Skeletal muscle cell (primary cell): ENCODE results near the gene IL31RA.

Experiments used
- DNase-seq: peaks from one replicate; pipeline ENCODE4 v3.0.0-alpha.2; 2010; ENCODE audit warnings: low read depth
- H3K4me3 ChIP-seq: 2 replicates; pipeline ENCODE4 v1.5.1; 2011; ENCODE audit warnings: low read depth, mild to moderate bottlenecking, control low read depth, low read length, moderate library complexity

The IL31RA gene

GRCh38 chr5:55897206-55897894, 46.2 kb downstream of the IL31RA start:
- no peak overlapping the region for H3K4me3 ChIP-seq
- DNase-seq: no peak

- H3K4me3 ChIP-seq: no peak overlapping the region
- peak; percentile 84 for DNase-seq
Measured at GRCh38 chr5:55897905-55898304, 46.7 kb downstream of the IL31RA start.

GRCh38 chr5:55899344-55899743, 48.2 kb downstream of the IL31RA start:
- H3K4me3 ChIP-seq: no peak overlapping the region
- peak; percentile 27 for DNase-seq

- no peak for DNase-seq
- no peak overlapping the region for H3K4me3 ChIP-seq
Measured at GRCh38 chr5:55900068-55900467, 48.9 kb downstream of the IL31RA start.

- H3K4me3 ChIP-seq: no peak overlapping the region
Measured at GRCh38 chr5:55900776-55901175, 49.6 kb downstream of the IL31RA start.

GRCh38 chr5:55902696-55903095, 51.5 kb downstream of the IL31RA start:
- DNase-seq: no peak
- H3K4me3 ChIP-seq: no peak overlapping the region

More at GRCh38 chr5:55900776-55901175, 49.6 kb downstream of the IL31RA start:
- DNase-seq: no peak

- no peak overlapping the region for H3K4me3 ChIP-seq
- no peak for DNase-seq
Measured at GRCh38 chr5:55903121-55903701, 52.1 kb downstream of the IL31RA start.

- no peak overlapping the region for H3K4me3 ChIP-seq
- DNase-seq: no peak
Measured at GRCh38 chr5:55904152-55904551, 53.0 kb downstream of the IL31RA start.

- no peak overlapping the region for H3K4me3 ChIP-seq
- no peak for DNase-seq
Measured at GRCh38 chr5:55905251-55905650, 54.1 kb downstream of the IL31RA start.

GRCh38 chr5:55907927-55908326, 56.8 kb downstream of the IL31RA start:
- no peak for DNase-seq
- no peak overlapping the region for H3K4me3 ChIP-seq

GRCh38 chr5:55908804-55909203, 57.6 kb downstream of the IL31RA start:
- no peak for DNase-seq
- no peak overlapping the region for H3K4me3 ChIP-seq

GRCh38 chr5:55911784-55912653, 60.9 kb downstream of the IL31RA start:
- no peak for DNase-seq

GRCh38 chr5:55913466-55914413, 62.6 kb downstream of the IL31RA start:
- no peak for DNase-seq
- H3K4me3 ChIP-seq: no peak overlapping the region

More at GRCh38 chr5:55911784-55912653, 60.9 kb downstream of the IL31RA start:
- no peak overlapping the region for H3K4me3 ChIP-seq

GRCh38 chr5:55914971-55915370, 63.8 kb downstream of the IL31RA start:
- H3K4me3 ChIP-seq: no peak overlapping the region
- no peak for DNase-seq

GRCh38 chr5:55915783-55916182, 64.6 kb downstream of the IL31RA start:
- H3K4me3 ChIP-seq: no peak overlapping the region
- no peak for DNase-seq

- no peak for DNase-seq
- H3K4me3 ChIP-seq: no peak overlapping the region
Measured at GRCh38 chr5:55916986-55917385, 65.8 kb downstream of the IL31RA start.

GRCh38 chr5:55917402-55918086, 66.4 kb downstream of the IL31RA start:
- H3K4me3 ChIP-seq: no peak overlapping the region
- no peak for DNase-seq

- no peak overlapping the region for H3K4me3 ChIP-seq
- no peak for DNase-seq
Measured at GRCh38 chr5:55918087-55919035, 67.2 kb downstream of the IL31RA start.
